VCaP (cell line): ENCODE data around the gene DCLK2.

Source experiments
- H3K27ac ChIP-seq: fragments of 450-650 bp; 2 replicates; pipeline ENCODE4 v1.5.1; 2017
- CTCF ChIP-seq: fragments of 450-650 bp; conservative IDR thresholded peaks from 2 replicates; pipeline ENCODE4 v1.5.1; 2017; ENCODE audit warnings: mild to moderate bottlenecking, moderate library complexity

DCLK2 gene

DNA sequence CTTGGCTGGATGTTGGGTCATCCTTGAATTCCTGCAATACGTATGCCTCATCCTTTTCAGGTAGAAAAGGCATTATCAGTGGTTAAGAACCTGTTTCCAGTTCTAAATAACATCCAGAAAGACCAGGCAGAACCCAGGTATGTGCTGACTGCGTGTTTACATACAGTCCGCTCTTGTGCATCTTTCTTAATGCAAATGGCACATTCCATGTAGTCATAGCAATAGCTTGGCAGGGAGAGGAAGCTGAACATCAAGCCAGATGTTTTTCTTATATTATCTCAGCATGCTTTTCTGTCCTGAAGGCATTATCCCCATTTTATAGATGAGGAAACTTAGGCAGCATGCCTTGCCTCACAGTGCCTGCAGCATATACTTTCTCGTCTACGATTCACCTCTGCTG, 2.1 kb downstream of the DCLK2 start:
- TF ChIP-seq CTCF, result no peak
- no peak overlapping the region for H3K27ac ChIP-seq

- no peak overlapping the region for H3K27ac ChIP-seq
- TF ChIP-seq CTCF, result no peak
These were observed 2.6 kb downstream of the DCLK2 start for GRCh38 chr4:150080875-150081274.

GRCh38 chr4:150082241-150082640, 4.0 kb downstream of the DCLK2 start:
- TF ChIP-seq CTCF, result no peak
- H3K27ac ChIP-seq, result no peak overlapping the region

- no peak overlapping the region for H3K27ac ChIP-seq
- TF ChIP-seq CTCF, result no peak
These were observed 8.8 kb downstream of the DCLK2 start for GRCh38 chr4:150087006-150087405.

DNA sequence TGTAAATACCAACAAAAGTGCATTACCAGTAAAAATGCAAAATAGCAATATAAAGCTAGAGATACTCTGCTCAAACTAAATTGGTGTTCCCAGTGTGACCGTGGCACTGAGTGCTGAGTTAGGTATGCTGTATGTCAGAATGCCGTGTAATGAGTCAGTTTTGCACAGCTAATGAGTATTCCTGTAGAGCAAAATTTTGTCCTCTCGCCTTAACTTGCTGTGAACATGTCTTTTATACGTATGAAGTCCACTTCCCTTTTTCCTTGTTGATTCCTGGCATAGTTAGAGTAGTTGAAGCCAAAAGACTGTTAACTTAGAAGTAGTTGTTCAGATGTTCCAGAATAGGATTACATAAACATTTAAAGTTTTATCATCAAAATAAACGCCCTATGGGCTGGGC, 11.5 kb downstream of the DCLK2 start:
- TF ChIP-seq CTCF, result no peak
- H3K27ac ChIP-seq, result no peak overlapping the region

- no peak for TF ChIP-seq CTCF
- no peak overlapping the region for H3K27ac ChIP-seq
These were observed 12.6 kb downstream of the DCLK2 start for GRCh38 chr4:150090836-150091235.

DNA sequence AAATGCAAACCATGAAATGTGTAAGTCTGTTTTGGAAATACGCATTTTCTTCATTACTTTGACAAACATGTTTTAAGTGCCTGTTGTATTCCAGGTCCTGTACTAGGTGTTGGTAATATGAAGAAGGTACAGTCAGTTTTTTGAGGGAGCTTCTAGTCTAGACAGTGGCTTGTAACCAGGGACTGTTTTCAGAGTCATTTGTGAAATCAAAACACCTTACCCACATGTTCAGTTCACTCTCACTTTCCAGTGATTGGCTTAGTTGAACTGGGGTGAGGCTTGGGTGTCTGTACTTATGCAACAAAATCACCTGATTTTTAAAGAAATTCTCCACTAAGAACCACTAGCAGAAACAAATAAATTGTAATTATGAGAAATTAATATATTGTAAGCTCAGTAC, 16.4 kb downstream of the DCLK2 start:
- H3K27ac ChIP-seq, result no peak overlapping the region
- TF ChIP-seq CTCF, result no peak

- no peak for TF ChIP-seq CTCF
- no peak overlapping the region for H3K27ac ChIP-seq
These were observed 18.4 kb downstream of the DCLK2 start for GRCh38 chr4:150096625-150097024.
